T-cell (primary cell): ENCODE results near the gene ODR4. TPM values are rescaled to one million over a fixed set of nuclear protein-coding genes. Genes with fewer than 3 reads are reported as not detected.

ENCODE experiments used
- ATAC-seq, 4 experiments: fragments of 200-7000 bp in 3 of 4; fragments of 150-1000 bp in 1 of 4; cut with Tn5 transposase; replicated peaks in 1 of 4; 1 replicate in 3 of 4; 2 replicates in 1 of 4; pipeline ENCODE4 v1.10.0; 2021; ENCODE audit warnings: moderate library complexity in 3 of 4, mild to moderate bottlenecking in 2 of 4, moderate number of reproducible peaks in 1 of 4
- CTCF ChIA-PET, 2 donors: fragments of 300-600 bp; sonication (Branson Sonifier 250); formaldehyde crosslinking; loops; one replicate each; lab custom pipeline; 2022; ENCODE audit warnings: antibody characterized with exemption in 2 of 2; lab: Charles Lee
- POLR2A ChIA-PET, 2 donors: fragments of 300-600 bp; sonication (Branson Sonifier 250); formaldehyde crosslinking; loops; one replicate each; lab custom pipeline; 2022; ENCODE audit warnings: antibody characterized with exemption in 2 of 2; lab: Charles Lee
- DNase-seq, 35 experiments: peaks; one replicate each; pipeline versions ENCODE4 v3.0.0 to v3.0.0-alpha.2; 2013 to 2023
- H3K27ac ChIP-seq: one replicate; pipeline ENCODE4 v1.5.1; 2013; ENCODE audit warnings: low read length
- H3K27me3 ChIP-seq, 2 experiments: replicated peaks in 1 of 2; 1 replicate in 1 of 2; 2 replicates in 1 of 2; pipeline versions ENCODE4 v1.6.1 to v1.7.0; 2013; ENCODE audit warnings: low read length in 1 of 2, mixed read lengths in 1 of 2; ENCODE audit not compliant: control insufficient read depth in 2 of 2, insufficient read depth in 2 of 2; ENCODE audit errors: extremely low read depth in 1 of 2
- H3K36me3 ChIP-seq, 2 donors: 1 replicate in 1 of 2; 2 replicates in 1 of 2; pipeline versions ENCODE4 v1.6.1 to v1.7.0; 2013; ENCODE audit warnings: low read length in 1 of 2; ENCODE audit not compliant: control insufficient read depth in 2 of 2, insufficient read depth in 1 of 2; ENCODE audit errors: extremely low read depth in 1 of 2
- H3K4me1 ChIP-seq, 2 experiments: 1 replicate in 1 of 2; 2 replicates in 1 of 2; pipeline versions ENCODE4 v1.6.1 to v1.7.0; 2013; ENCODE audit warnings: low read length in 2 of 2, mixed read lengths in 1 of 2; ENCODE audit not compliant: insufficient read depth in 2 of 2, control insufficient read depth in 1 of 2; ENCODE audit errors: extremely low read depth in 1 of 2
- H3K4me3 ChIP-seq, 2 donors: 1 replicate in 1 of 2; 2 replicates in 1 of 2; pipeline versions ENCODE4 v1.5.1 to v1.7.0; 2013; ENCODE audit warnings: mild to moderate bottlenecking in 2 of 2, low read length in 1 of 2, moderate library complexity in 1 of 2; ENCODE audit not compliant: control insufficient read depth in 1 of 2; ENCODE audit errors: extremely low read depth in 1 of 2
- H3K9me3 ChIP-seq: 2 replicates; pipeline ENCODE4 v1.7.0; 2013
- H3K27ac Mint-ChIP-seq, 2 donors: one replicate each; pipeline ENCODE4 v1.8.0; 2020 to 2021; ENCODE audit warnings: mild to moderate bottlenecking in 2 of 2, mixed read lengths in 2 of 2
- H3K27me3 Mint-ChIP-seq, 2 donors: one replicate each; pipeline ENCODE4 v1.8.0; 2021 to 2022; ENCODE audit warnings: mixed read lengths in 2 of 2
- H3K36me3 Mint-ChIP-seq: one replicate; pipeline ENCODE4 v1.8.0; 2021; ENCODE audit warnings: mixed read lengths
- H3K4me1 Mint-ChIP-seq, 3 donors: one replicate each; pipeline ENCODE4 v1.8.0; 2020 to 2022; ENCODE audit warnings: mixed read lengths in 3 of 3, mild to moderate bottlenecking in 1 of 3
- H3K4me3 Mint-ChIP-seq, 3 donors: one replicate each; pipeline ENCODE4 v1.8.0; 2020 to 2022; ENCODE audit warnings: mild to moderate bottlenecking in 3 of 3, mixed read lengths in 3 of 3, moderate library complexity in 3 of 3
- H3K9me3 Mint-ChIP-seq, 3 donors: one replicate each; pipeline ENCODE4 v1.8.0; 2020 to 2022; ENCODE audit warnings: mixed read lengths in 3 of 3
- WGBS: methylation state at CpG from one replicate; pipeline ENCODE4 v1.1.5; 2013; ENCODE audit warnings: missing lambda C conversion rate; ENCODE audit not compliant: insufficient coverage; 5-methylcytosine and 5-hydroxymethylcytosine counted together
- total RNA-seq, 35 experiments: library from RNA in 6 of 35; stranded (reverse) in 6 of 35; fragments of 120-200 nt in 1 of 35; gene quantifications; one replicate each; pipeline versions ENCODE4 v1.2.1 to v1.2.4 and lab custom pipeline; 2013 to 2026

The ODR4 gene
- total RNA-seq, 5 donors from 2014 or later (not counting 1 experiment from before 2014, with no cell fraction given), result 13.2 to 22.2 (median 14.4) TPM

DNA sequence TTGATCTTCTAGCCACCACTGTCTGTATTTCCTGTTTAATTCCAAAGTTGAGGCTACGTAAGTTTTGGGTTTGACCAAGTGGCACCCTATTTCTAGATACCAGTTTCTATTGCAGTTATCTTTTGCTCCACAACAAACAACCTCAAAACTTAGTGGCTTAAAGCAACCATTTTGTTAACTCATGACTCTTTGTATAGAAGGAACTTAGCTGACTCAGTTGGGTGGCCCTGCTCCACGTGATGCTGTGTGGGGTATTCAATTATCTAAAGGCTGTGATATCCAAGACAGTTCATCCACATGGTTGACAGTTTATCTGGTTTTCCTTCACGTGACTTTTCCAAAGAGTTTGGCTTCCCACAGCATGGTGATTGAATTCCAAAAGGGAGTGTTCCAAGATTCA lies 50.5 kb downstream of the ODR4 start:
- no peaks in the 10 kb centered on the region for H3K4me1 Mint-ChIP-seq
- DNase-seq (no peak), ATAC-seq (no peak)
- peaks cover 25% of the 10 kb centered on the region for H3K36me3 Mint-ChIP-seq
- H3K4me3 Mint-ChIP-seq, result no peak overlapping the region
- no peak overlapping the region for H3K27ac ChIP-seq
- no peak overlapping the region for H3K4me3 ChIP-seq
- ChIA-PET POLR2A (interaction anchor here in 1 of 2 donors (0.7 kb wide), 1 partner anchor 137 kb away, joined by 3 read pairs; no protein-coding TSS in a partner anchor), CTCF (interaction anchor here in 1 of 2 donors (0.6 kb wide), 1 partner anchor 434 kb away, joined by 3 read pairs; no protein-coding TSS in a partner anchor)
- H3K4me1 ChIP-seq, result no peaks in the 10 kb centered on the region
- no peaks in the 10 kb centered on the region for H3K27me3 Mint-ChIP-seq
- H3K27ac Mint-ChIP-seq, result no peak overlapping the region
- no peaks in the 10 kb centered on the region for H3K36me3 ChIP-seq
- no peaks in the 10 kb centered on the region for H3K9me3 Mint-ChIP-seq
- WGBS, result 100% methylated on average over 1 of the region's 3 CpGs
- H3K9me3 ChIP-seq, result no peaks in the 10 kb centered on the region
- H3K27me3 ChIP-seq, result no peaks in the 10 kb centered on the region

DNA sequence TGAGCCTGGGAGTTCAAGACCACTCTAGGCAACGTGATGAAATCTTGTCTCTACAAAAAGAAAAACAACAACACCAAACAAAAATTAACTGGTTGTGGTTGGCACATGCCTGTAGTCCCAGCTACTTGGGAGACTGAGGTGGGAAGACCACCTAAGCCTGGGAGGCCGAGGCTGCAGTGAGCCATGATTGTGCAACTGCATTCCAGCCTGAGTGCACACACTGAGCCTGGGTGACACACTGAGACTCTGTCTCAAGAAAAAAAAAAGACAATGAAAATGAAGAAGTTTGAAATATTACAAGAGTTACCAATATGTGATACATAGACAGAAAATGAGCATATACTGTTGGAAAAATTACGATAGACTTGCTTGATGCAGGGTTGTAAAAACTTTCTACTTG lies 53.4 kb downstream of the ODR4 start:
- no peaks in the 10 kb centered on the region for H3K27me3 ChIP-seq
- Mint-ChIP-seq H3K9me3 (no peaks in the 10 kb centered on the region), H3K27ac (no peak overlapping the region), H3K4me1 (no peaks in the 10 kb centered on the region), H3K27me3 (no peaks in the 10 kb centered on the region), H3K36me3 (peaks cover 21% of the 10 kb centered on the region), H3K4me3 (no peak overlapping the region)
- H3K36me3 ChIP-seq, result no peaks in the 10 kb centered on the region
- DNase-seq (no peak), ATAC-seq (no peak)
- CTCF ChIA-PET, result no interaction called here
- no peak overlapping the region for H3K27ac ChIP-seq
- H3K4me1 ChIP-seq, result no peaks in the 10 kb centered on the region
- no CpG with 5 or more reads among the region's 3 CpGs for WGBS
- no peak overlapping the region for H3K4me3 ChIP-seq
- POLR2A ChIA-PET, result no interaction called here
- no peaks in the 10 kb centered on the region for H3K9me3 ChIP-seq

DNA sequence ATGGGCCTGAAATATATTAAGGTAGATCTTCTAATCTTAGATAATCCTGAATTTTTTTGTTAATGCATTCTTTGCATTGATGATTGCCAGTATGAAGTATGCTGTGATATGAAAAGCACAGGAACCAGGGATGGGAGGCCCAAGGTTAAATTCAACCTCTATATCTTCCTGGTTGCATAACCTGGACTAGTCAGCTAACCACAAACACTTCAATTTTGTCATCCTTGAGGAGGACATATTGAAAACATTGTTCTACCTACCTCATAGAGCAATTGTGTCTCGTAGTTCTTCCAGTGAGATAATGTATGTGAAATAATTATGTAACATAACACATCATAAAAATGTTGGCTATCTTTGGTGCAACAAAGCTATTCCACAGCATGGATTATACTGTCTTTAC lies 59.7 kb downstream of the ODR4 start:
- DNase-seq (no peak), ATAC-seq (no peak)
- H3K4me3 ChIP-seq, result no peak overlapping the region
- H3K4me3 Mint-ChIP-seq, result no peak overlapping the region
- no peaks in the 10 kb centered on the region for H3K4me1 Mint-ChIP-seq
- peaks cover 0 to 2% of the 10 kb centered on the region in 2 donors for H3K36me3 ChIP-seq
- H3K27me3 ChIP-seq, result no peaks in the 10 kb centered on the region
- H3K9me3 Mint-ChIP-seq, result no peaks in the 10 kb centered on the region
- WGBS, result no CpG with 5 or more reads among the region's 1 CpG
- H3K9me3 ChIP-seq, result no peaks in the 10 kb centered on the region
- no peak overlapping the region for H3K27ac ChIP-seq
- no peaks in the 10 kb centered on the region for H3K4me1 ChIP-seq
- no peak overlapping the region for H3K27ac Mint-ChIP-seq
- CTCF ChIA-PET, result no interaction called here
- POLR2A ChIA-PET, result interaction anchor here in 1 of 2 donors (0.6 kb wide), 2 partner anchors 61 to 1607 kb away, joined by 4 read pairs; no protein-coding TSS in a partner anchor
- no peaks in the 10 kb centered on the region for H3K27me3 Mint-ChIP-seq
- peaks cover 19% of the 10 kb centered on the region for H3K36me3 Mint-ChIP-seq

DNA sequence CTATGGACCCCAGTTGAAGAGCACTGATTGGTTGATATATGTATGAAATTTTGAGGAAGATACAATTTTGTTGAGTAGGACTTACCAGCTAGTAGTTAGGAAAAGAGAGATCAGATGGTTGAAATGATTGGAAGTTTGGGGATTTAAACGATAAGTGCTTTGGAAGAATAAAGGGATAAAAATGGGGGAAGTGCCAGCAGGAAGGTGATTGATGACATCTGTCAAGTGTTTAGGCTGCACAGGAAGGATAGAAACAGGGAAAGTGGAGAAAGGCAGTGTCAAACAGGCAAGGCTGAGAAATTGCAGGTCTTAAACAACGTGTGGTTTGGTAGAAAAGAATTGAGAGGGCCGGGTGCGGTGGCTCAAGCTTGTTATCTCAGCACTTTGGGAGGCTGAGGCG lies 62.9 kb downstream of the ODR4 start:
- H3K9me3 ChIP-seq, result no peaks in the 10 kb centered on the region
- Mint-ChIP-seq H3K27me3 (no peaks in the 10 kb centered on the region), H3K4me1 (peaks cover 0 to 3% (median 0%) of the 10 kb centered on the region in 3 donors), H3K36me3 (peaks cover 19% of the 10 kb centered on the region), H3K4me3 (no peak overlapping the region), H3K27ac (no peak overlapping the region), H3K9me3 (no peaks in the 10 kb centered on the region)
- DNase-seq (no peak), ATAC-seq (no peak)
- ChIA-PET CTCF (no interaction called here), POLR2A (no interaction called here)
- H3K27ac ChIP-seq, result no peak overlapping the region
- WGBS, result 71% methylated on average over 2 of the region's 5 CpGs
- H3K27me3 ChIP-seq, result no peaks in the 10 kb centered on the region
- no peak overlapping the region for H3K4me3 ChIP-seq
- H3K36me3 ChIP-seq, result peaks cover 0 to 2% of the 10 kb centered on the region in 2 donors
- no peaks in the 10 kb centered on the region for H3K4me1 ChIP-seq

DNA sequence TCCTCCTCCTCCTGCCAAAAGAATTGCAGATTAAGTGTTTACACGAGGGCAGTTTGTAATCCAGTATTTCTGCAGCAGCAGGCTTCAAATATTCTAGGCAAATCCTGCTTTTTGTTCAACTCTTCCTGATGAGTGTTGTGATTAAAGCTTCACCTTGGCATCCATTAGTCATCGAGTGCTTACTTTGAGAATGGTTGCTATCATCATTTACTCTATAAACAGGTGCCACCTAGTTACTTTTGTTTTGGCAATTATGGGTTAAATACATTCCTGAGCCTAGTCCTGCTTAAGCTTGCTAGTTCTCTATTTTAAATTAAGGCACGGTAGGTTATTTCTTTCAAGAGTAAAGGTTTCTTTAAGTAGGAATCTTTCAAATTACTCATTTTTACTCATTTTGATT lies 64.9 kb downstream of the ODR4 start:
- ATAC-seq (no peak), DNase-seq (no peak)
- Mint-ChIP-seq H3K4me3 (no peak overlapping the region), H3K4me1 (peaks cover 0 to 3% (median 0%) of the 10 kb centered on the region in 3 donors), H3K36me3 (peaks cover 19% of the 10 kb centered on the region), H3K27ac (no peak overlapping the region), H3K9me3 (no peaks in the 10 kb centered on the region), H3K27me3 (no peaks in the 10 kb centered on the region)
- H3K27ac ChIP-seq, result no peak overlapping the region
- WGBS, result no CpG with 5 or more reads among the region's 3 CpGs
- H3K4me3 ChIP-seq, result no peak overlapping the region
- peaks cover 0 to 2% of the 10 kb centered on the region in 2 donors for H3K36me3 ChIP-seq
- H3K4me1 ChIP-seq, result no peaks in the 10 kb centered on the region
- no peaks in the 10 kb centered on the region for H3K9me3 ChIP-seq
- ChIA-PET CTCF (no interaction called here), POLR2A (no interaction called here)
- H3K27me3 ChIP-seq, result no peaks in the 10 kb centered on the region

DNA sequence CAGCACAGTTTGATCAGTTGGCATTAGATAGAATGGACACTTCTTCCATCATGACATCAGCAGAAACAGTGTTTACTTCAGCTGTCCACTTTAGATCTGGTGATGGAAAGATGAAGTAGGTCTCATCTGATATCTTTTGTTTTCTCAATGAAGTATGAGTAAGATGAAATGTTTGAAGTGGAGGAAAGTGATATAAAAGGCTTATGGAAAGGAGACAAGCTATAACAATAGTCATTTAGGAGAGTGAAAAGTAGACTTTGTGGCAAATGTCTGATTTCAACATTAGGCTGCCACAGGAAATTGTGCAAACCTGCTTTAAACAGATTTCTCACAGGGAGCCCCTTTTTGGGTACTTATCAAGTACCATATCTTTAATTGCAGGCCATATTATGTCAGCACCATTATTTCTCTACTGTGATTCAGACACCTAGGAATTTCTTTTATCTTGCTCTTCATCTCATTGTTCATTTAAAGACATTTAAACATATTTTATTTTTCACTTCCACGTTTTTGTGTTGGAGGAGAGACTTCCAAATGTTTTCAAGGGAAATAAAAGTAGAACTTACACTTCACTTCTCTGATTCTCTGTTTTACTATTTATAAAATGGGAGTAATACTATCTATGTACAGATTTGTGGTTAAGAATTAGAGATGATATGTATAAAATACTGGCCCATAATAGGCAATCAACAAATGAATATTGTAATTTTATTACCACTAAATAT lies 67.2 kb downstream of the ODR4 start:
- no peak overlapping the region for H3K4me3 ChIP-seq
- no peak for ATAC-seq
- H3K27ac ChIP-seq, result no peak overlapping the region
- no peaks in the 10 kb centered on the region for H3K36me3 ChIP-seq
- CTCF ChIA-PET, result no interaction called here
- no peaks in the 10 kb centered on the region for H3K9me3 ChIP-seq
- Mint-ChIP-seq H3K4me1 (peaks cover 0 to 3% (median 0%) of the 10 kb centered on the region in 3 donors), H3K9me3 (no peaks in the 10 kb centered on the region), H3K27ac (no peak overlapping the region), H3K36me3 (peaks cover 7% of the 10 kb centered on the region), H3K27me3 (no peaks in the 10 kb centered on the region), H3K4me3 (no peak overlapping the region)
- H3K27me3 ChIP-seq, result no peaks in the 10 kb centered on the region
- DNase-seq, result no peak
- POLR2A ChIA-PET, result no interaction called here
- no CpG with 5 or more reads among the region's 1 CpG for WGBS
- H3K4me1 ChIP-seq, result no peaks in the 10 kb centered on the region
